Suprapubic skin (tissue), 4 donors: ENCODE data around the gene KSR2. TPM values are rescaled to one million over a fixed set of nuclear protein-coding genes. Genes with fewer than 3 reads are reported as not detected.

Experiments
- DNase-seq, 2 donors: peaks; one replicate each; pipeline ENCODE4 v3.0.0-alpha.2; 2019; ENCODE audit warnings: low spot score in 2 of 2
- H3K27ac ChIP-seq: fragments of 200-600 bp; sonication (generic); one replicate; pipeline ENCODE4 v1.5.1; 2019
- H3K27me3 ChIP-seq: fragments of 200-600 bp; sonication (generic); one replicate; pipeline ENCODE4 v1.5.1; 2019
- H3K36me3 ChIP-seq: fragments of 200-600 bp; sonication (generic); one replicate; pipeline ENCODE4 v1.5.1; 2019
- H3K4me1 ChIP-seq: fragments of 200-600 bp; sonication (generic); one replicate; pipeline ENCODE4 v1.5.1; 2019
- H3K4me3 ChIP-seq: fragments of 200-600 bp; sonication (generic); one replicate; pipeline ENCODE4 v1.5.1; 2019; ENCODE audit warnings: mild to moderate bottlenecking
- H3K9me3 ChIP-seq: fragments of 200-600 bp; sonication (generic); one replicate; pipeline ENCODE4 v1.5.1; 2019
- EP300 ChIP-seq: sonication (generic); formaldehyde crosslinking; IDR thresholded peaks from one replicate; pipeline ENCODE4 v1.6.1; 2017; ENCODE audit warnings: antibody characterized with exemption
- POLR2A ChIP-seq, 2 donors: fragments of 450-650 bp; IDR thresholded peaks; one replicate each; pipeline ENCODE4 v1.6.1; 2017; ENCODE audit warnings: antibody characterized with exemption in 2 of 2, mild to moderate bottlenecking in 2 of 2, moderate library complexity in 2 of 2
- POLR2AphosphoS5 ChIP-seq, 3 donors: sonication (generic); formaldehyde crosslinking; IDR thresholded peaks; one replicate each; pipeline ENCODE4 v1.6.1; 2017; ENCODE audit warnings: antibody characterized with exemption in 3 of 3
- WGBS: methylation state at CpG from one replicate; pipeline ENCODE4 v1.1.5; 2018; 5-methylcytosine and 5-hydroxymethylcytosine counted together
- total RNA-seq, 4 donors: library from RNA; depleted of rRNA; stranded (reverse); fragments of >200 nt; gene quantifications; one replicate each; pipeline ENCODE4 v1.1.0, GENCODE V29; 2016
- TF ChIP-seq, protein P1 (sequence below), 2 donors: fragments of 200-600 bp in 1 of 2; fragments of 450-650 bp in 1 of 2; sonication (generic) in 1 of 2; IDR thresholded peaks; one replicate each; pipeline ENCODE4 v1.5.1; 2016 to 2019; ENCODE audit warnings: antibody characterized with exemption in 2 of 2, mild to moderate bottlenecking in 1 of 2, moderate library complexity in 1 of 2

The KSR2 gene
- total RNA-seq, 4 donors from 2014 or later = 0.24 to 0.39 (median 0.38) TPM; not detected in 1

DNA sequence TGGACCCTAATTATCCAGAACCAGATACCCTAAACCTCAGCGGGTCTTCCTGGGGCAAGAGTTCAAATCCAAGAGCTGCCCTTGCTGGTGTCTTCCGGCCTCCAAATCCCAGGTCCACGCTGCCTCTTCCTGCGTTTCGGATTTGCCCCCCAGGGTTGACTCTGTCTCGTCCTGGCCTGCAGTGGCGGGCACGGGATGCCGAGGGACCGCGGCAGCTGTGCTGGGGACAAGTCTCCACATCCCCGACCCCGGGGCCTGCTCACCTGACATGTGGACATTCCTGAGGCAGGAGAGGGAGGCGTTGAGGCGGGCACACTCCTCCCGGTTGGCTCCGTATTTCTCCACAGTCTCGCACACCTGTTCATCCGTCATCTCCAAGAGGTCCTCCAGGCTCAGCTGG lies 113.6 kb downstream of the KSR2 start:
- H3K4me1 ChIP-seq = no peaks in the 10 kb centered on the region
- H3K27me3 ChIP-seq = peaks cover 4% of the 10 kb centered on the region
- no peak overlapping the region for H3K4me3 ChIP-seq
- TF ChIP-seq, protein P1, sequence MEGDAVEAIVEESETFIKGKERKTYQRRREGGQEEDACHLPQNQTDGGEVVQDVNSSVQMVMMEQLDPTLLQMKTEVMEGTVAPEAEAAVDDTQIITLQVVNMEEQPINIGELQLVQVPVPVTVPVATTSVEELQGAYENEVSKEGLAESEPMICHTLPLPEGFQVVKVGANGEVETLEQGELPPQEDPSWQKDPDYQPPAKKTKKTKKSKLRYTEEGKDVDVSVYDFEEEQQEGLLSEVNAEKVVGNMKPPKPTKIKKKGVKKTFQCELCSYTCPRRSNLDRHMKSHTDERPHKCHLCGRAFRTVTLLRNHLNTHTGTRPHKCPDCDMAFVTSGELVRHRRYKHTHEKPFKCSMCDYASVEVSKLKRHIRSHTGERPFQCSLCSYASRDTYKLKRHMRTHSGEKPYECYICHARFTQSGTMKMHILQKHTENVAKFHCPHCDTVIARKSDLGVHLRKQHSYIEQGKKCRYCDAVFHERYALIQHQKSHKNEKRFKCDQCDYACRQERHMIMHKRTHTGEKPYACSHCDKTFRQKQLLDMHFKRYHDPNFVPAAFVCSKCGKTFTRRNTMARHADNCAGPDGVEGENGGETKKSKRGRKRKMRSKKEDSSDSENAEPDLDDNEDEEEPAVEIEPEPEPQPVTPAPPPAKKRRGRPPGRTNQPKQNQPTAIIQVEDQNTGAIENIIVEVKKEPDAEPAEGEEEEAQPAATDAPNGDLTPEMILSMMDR (IDR thresholded peaks at IDR 0.05) = no peak
- H3K27ac ChIP-seq = no peak overlapping the region
- peaks cover 4% of the 10 kb centered on the region for H3K9me3 ChIP-seq
- no peak for DNase-seq
- WGBS = 56% methylated on average over 19 of the region's 19 CpGs
- H3K36me3 ChIP-seq = no peaks in the 10 kb centered on the region

- no peaks in the 10 kb centered on the region for H3K4me1 ChIP-seq
- no peak overlapping the region for H3K4me3 ChIP-seq
- no peak overlapping the region for H3K27ac ChIP-seq
- DNase-seq = no peak
- peaks cover 4% of the 10 kb centered on the region for H3K9me3 ChIP-seq
- peaks cover 4% of the 10 kb centered on the region for H3K27me3 ChIP-seq
- H3K36me3 ChIP-seq = no peaks in the 10 kb centered on the region
- 51% methylated on average over 5 of the region's 6 CpGs for WGBS
- TF ChIP-seq, protein P1 (IDR thresholded peaks at IDR 0.05) = peak in 1 of 2 donors; percentile 44
- TF ChIP-seq POLR2A (IDR thresholded peaks at IDR 0.05) = no peak
Measured at GRCh38 chr12:117854339-117855012, 114.3 kb downstream of the KSR2 start.

DNA sequence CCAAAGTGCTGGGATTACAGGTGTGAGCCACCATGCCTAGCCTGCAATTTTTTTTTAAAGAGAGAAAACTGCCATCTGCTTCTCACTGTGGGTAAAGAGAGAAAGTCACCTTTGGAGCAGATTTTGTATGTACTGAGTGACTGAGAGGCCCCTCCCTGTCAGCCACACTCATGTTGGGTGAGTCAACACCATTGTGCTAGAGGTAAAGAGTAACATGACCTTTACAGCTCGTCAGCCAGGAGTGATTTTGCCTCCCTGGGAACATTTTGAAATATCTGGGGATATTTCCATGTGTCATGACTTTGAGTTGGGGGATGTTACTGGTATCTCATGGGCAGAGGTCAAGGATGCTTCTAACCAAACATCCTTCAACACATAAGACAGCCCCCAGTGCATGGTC lies 115.2 kb downstream of the KSR2 start:
- no peak overlapping the region for H3K4me3 ChIP-seq
- TF ChIP-seq, protein P1 (IDR thresholded peaks at IDR 0.05) = no peak
- no peak for TF ChIP-seq EP300
- no peak for TF ChIP-seq POLR2A (IDR thresholded peaks at IDR 0.05)
- no peak for TF ChIP-seq POLR2AphosphoS5 (IDR thresholded peaks at IDR 0.05)
- peaks cover 4% of the 10 kb centered on the region for H3K9me3 ChIP-seq
- no peaks in the 10 kb centered on the region for H3K36me3 ChIP-seq
- no peaks in the 10 kb centered on the region for H3K4me1 ChIP-seq
- no peak for DNase-seq
- H3K27ac ChIP-seq = no peak overlapping the region
- WGBS = 50% methylated on average over 1 of the region's 1 CpG
- H3K27me3 ChIP-seq = peaks cover 8% of the 10 kb centered on the region

- Histone ChIP-seq H3K27me3 (peaks cover 20% of the 10 kb centered on the region), H3K4me1 (no peaks in the 10 kb centered on the region), H3K4me3 (no peak overlapping the region), H3K9me3 (peaks cover 4% of the 10 kb centered on the region), H3K27ac (no peak overlapping the region), H3K36me3 (no peaks in the 10 kb centered on the region)
- 0% methylated on average over 2 of the region's 2 CpGs for WGBS
- DNase-seq = no peak
- TF ChIP-seq, protein P1 (IDR thresholded peaks at IDR 0.05) = peak; percentile 28 to 82
- no peak for TF ChIP-seq EP300
Measured at GRCh38 chr12:117850048-117850447, 118.7 kb downstream of the KSR2 start.

DNA sequence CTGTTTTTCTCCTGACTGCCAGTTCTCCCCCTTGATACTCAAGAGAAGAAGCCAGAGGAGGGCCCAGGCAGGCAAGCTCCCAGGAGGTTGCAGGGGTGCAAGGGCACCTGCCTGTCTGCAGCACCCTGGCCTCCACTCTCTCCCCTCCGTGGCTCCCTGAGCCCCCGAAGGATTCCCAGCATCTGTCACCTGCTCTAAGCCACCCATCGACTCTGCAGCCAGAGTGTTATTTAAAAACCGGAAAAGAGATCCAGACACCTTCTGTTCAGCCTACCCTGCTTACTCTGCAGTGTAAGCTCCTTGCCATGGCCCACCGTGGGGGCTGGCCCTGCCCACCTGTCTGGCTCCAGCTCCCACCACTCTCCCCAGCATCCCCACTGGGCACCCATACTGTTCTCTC lies 121.4 kb downstream of the KSR2 start:
- no peak overlapping the region for H3K27ac ChIP-seq
- 49% methylated on average over 4 of the region's 5 CpGs for WGBS
- no peaks in the 10 kb centered on the region for H3K9me3 ChIP-seq
- H3K4me1 ChIP-seq = no peaks in the 10 kb centered on the region
- H3K36me3 ChIP-seq = no peaks in the 10 kb centered on the region
- no peak for DNase-seq
- no peak overlapping the region for H3K4me3 ChIP-seq
- TF ChIP-seq POLR2A (IDR thresholded peaks at IDR 0.05) = no peak
- TF ChIP-seq, protein P1 (IDR thresholded peaks at IDR 0.05) = no peak
- no peak for TF ChIP-seq EP300
- TF ChIP-seq POLR2AphosphoS5 (IDR thresholded peaks at IDR 0.05) = no peak
- H3K27me3 ChIP-seq = peaks cover 34% of the 10 kb centered on the region
